Left lung (tissue), 10 donors: ENCODE data around the gene SLC25A43. TPM values are rescaled to one million over a fixed set of nuclear protein-coding genes. Genes with fewer than 3 reads are reported as not detected.
A peak's percentile ranks its signal among the peaks of the same experiment; 100 is the strongest.
"Not testable (repeated sequence)": the region's sequence is repeated elsewhere in the genome, so short reads cannot be mapped to it uniquely, and the experiment has no call there.

Experiments used
- ATAC-seq: fragments of 200-7000 bp; cut with Tn5 transposase; one replicate; pipeline ENCODE4 v1.9.1; 2020; ENCODE audit warnings: moderate library complexity
- DNase-seq, 4 donors: peaks; one replicate each; pipeline ENCODE4 v3.0.0-alpha.2; 2013 to 2020
- H3K27ac ChIP-seq, 2 donors: fragments of 200-600 bp; sonication (generic) in 1 of 2; one replicate each; pipeline versions ENCODE4 v1.5.0 to v1.8.0; 2020 to 2021
- H3K27me3 ChIP-seq, 2 donors: fragments of 200-600 bp; sonication (generic) in 1 of 2; one replicate each; pipeline versions ENCODE4 v1.5.0 to v1.8.0; 2020 to 2021
- H3K36me3 ChIP-seq, 2 donors: fragments of 200-600 bp; sonication (generic) in 1 of 2; one replicate each; pipeline versions ENCODE4 v1.5.0 to v1.8.0; 2020 to 2021
- H3K4me1 ChIP-seq, 2 donors: fragments of 200-600 bp; one replicate each; pipeline ENCODE4 v1.8.0; 2021
- H3K4me3 ChIP-seq, 2 donors: fragments of 200-600 bp; sonication (generic) in 1 of 2; one replicate each; pipeline versions ENCODE4 v1.5.0 to v1.8.0; 2020 to 2021; ENCODE audit warnings: mild to moderate bottlenecking in 1 of 2
- H3K9me3 ChIP-seq, 2 donors: fragments of 200-600 bp; sonication (generic) in 1 of 2; one replicate each; pipeline versions ENCODE4 v1.5.0 to v1.8.0; 2020 to 2021
- CTCF ChIP-seq, 2 donors: fragments of 200-600 bp; sonication (generic) in 1 of 2; IDR thresholded peaks; one replicate each; pipeline versions ENCODE4 v1.5.0 to v1.8.0; 2021; ENCODE audit warnings: antibody characterized with exemption in 2 of 2
- intact Hi-C, 2 donors: fragments of 100-400 bp; cut with DNase I; formaldehyde crosslinking; loops; one replicate each; pipeline versions ENCODE4 v1.11.2 to v1.14.2; 2022
- polyA plus RNA-seq, 6 donors: library from polyadenylated mRNA; unstranded; fragments of 120-200 nt; gene quantifications; one replicate each; pipeline ENCODE4 v1.2.1, GENCODE V29; 2013; ENCODE audit not compliant: insufficient read length in 6 of 6
- total RNA-seq, 2 donors: library from RNA; stranded (reverse); fragmentation: NEBNext Ultra II Directional; extraction: Animal tissue kit (Norgen Biotek cat#: 25700); gene quantifications; one replicate each; pipeline ENCODE4 v1.2.1, GENCODE V29; 2021
- donor health status: DM: no; HTN: yes; CAD: no.
- donor health status: DM: no; HTN: no; CAD: no.

The SLC25A43 gene
- total and polyA plus RNA-seq, 8 donors = 5.2 to 18.7 (median 8.9) TPM

DNA sequence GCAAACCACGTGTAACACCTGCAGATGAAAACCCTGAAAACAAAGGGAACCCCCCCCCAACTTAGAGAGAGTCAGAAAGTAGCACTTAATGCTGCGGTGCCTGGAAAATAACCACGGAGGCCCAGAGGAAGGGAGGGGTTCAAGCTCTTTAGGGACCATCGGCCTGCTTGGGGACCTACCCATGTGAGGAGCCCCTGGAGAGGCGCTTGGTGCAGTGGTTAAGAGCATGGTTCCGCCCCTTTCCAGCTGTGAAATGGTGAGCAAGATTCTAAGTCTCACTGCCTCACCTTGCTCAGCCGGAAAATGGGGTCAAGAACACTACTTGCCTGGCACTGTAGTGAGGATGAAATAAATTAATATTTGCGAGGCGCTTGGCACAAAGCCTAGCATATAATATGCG, 82.9 kb downstream of the SLC25A43 start:
- Histone ChIP-seq H3K27me3 (no peaks in the 10 kb centered on the region), H3K4me1 (no peaks in the 10 kb centered on the region), H3K27ac (peak overlapping the region; percentile 69 to 76), H3K9me3 (no peaks in the 10 kb centered on the region), H3K4me3 (peak overlapping the region; percentile 22 to 32), H3K36me3 (no peaks in the 10 kb centered on the region)
- no peak for DNase-seq
- TF ChIP-seq CTCF (IDR thresholded peaks at IDR 0.05) = no peak
- no peak for ATAC-seq
- intact Hi-C loops = no loop called here

DNA sequence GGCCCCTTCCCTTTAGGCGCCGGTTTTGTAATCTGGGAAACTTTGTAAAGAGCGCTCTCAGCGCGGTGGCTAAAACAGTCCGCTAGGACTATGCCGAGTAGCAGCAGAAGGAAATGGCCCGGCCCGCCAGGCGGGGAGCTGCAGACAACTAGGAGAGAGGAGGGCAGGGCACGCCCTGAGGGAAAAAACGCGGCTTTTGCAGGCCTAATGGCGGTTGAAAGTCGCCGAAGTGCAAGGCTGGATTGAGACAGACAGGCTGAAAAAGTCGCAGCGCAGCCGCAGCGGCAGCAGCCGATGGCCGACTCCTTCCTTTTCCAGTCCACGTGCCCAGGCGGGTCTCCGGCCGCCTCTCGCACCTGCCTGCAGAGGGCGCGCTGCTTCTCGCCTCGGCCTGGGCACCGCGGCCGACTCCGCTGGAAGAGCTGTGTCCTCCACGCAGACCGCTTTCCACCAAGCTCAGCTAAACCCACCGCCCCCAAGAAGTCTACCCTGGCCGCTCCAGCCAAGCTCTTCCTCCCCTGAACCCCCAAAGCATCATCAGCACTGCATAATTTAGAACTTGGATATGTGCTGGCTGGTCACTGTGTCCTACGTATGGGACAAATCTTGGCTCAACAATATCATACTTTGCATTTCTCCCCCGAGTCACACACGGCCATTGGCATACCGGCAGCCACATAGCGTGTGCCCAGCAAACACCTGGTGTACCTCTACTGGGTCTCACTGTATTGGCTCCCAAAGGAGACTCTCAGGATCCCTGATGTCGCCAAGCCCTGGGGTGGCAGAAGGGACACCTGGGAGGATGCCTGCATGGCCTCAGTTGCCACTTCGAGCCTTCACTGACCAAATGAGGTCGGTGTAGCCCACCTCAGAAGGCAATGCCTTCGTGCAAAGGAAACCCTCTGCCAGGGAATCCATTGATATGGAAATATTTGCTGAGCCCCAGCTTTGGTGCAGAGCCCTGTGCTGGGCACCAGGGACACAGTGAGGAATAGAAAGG, 83.6 kb downstream of the SLC25A43 start:
- Histone ChIP-seq H3K4me1 (no peaks in the 10 kb centered on the region), H3K36me3 (no peaks in the 10 kb centered on the region), H3K4me3 (peak overlapping the region; percentile 22 to 32), H3K9me3 (no peaks in the 10 kb centered on the region), H3K27ac (peak overlapping the region; percentile 69 to 76), H3K27me3 (no peaks in the 10 kb centered on the region)
- TF ChIP-seq CTCF (IDR thresholded peaks at IDR 0.05) = peak; percentile 60 to 72
- intact Hi-C loops = no loop called here
- ATAC-seq (peak; percentile 87), DNase-seq (peak in 3 of 4 donors; percentile 59 to 94 (median 71))

- DNase-seq (no peak), ATAC-seq (no peak)
- no peak overlapping the region for H3K4me3 ChIP-seq
- H3K27ac ChIP-seq = no peak overlapping the region
- H3K36me3 ChIP-seq = no peaks in the 10 kb centered on the region
- no peaks in the 10 kb centered on the region for H3K27me3 ChIP-seq
- H3K9me3 ChIP-seq = no peaks in the 10 kb centered on the region
- H3K4me1 ChIP-seq = no peaks in the 10 kb centered on the region
- TF ChIP-seq CTCF (IDR thresholded peaks at IDR 0.05) = no peak
- intact Hi-C loops = no loop called here
Observed at GRCh38 chrX:119486745-119487144, 87.6 kb downstream of the SLC25A43 start.

- H3K27me3 ChIP-seq, intact Hi-C loops, H3K4me3 ChIP-seq, H3K36me3 ChIP-seq, H3K4me1 ChIP-seq, H3K27ac ChIP-seq, DNase-seq, ATAC-seq, H3K9me3 ChIP-seq: not testable (repeated sequence)
Observed at GRCh38 chrX:119487766-119488165, 88.6 kb downstream of the SLC25A43 start.

- peak; percentile 47 to 52 for TF ChIP-seq CTCF (IDR thresholded peaks at IDR 0.05)
- peak; percentile 83 for ATAC-seq
Observed at GRCh38 chrX:119488749-119489148, 89.6 kb downstream of the SLC25A43 start.

More at GRCh38 chrX:119488749-119489148, 89.6 kb downstream of the SLC25A43 start:
- H3K4me3 ChIP-seq = no peak overlapping the region
- intact Hi-C loops = no loop called here
- no peak overlapping the region for H3K27ac ChIP-seq
- H3K4me1 ChIP-seq = no peaks in the 10 kb centered on the region
- H3K9me3 ChIP-seq = no peaks in the 10 kb centered on the region
- no peak for DNase-seq
- H3K36me3 ChIP-seq = no peaks in the 10 kb centered on the region
- H3K27me3 ChIP-seq = no peaks in the 10 kb centered on the region
